Measurements from ENCODE around the gene EXOSC1.
"Not testable (repeated sequence)": the region's sequence is repeated elsewhere in the genome, so short reads cannot be mapped to it uniquely, and the experiment has no call there.

The EXOSC1 gene

GRCh38 chr10:97459933-97460332 lies 14.1 kb upstream of the EXOSC1 start:
- no peak for DNase-seq (ENCODE audit: low spot score)
- no peak for FAIRE-seq

- FAIRE-seq, result no peak
- DNase-seq (ENCODE audit: low spot score), result no peak
Observed at GRCh38 chr10:97459111-97459510, 13.3 kb upstream of the EXOSC1 start.

GRCh38 chr10:97456686-97457065 lies 10.9 kb upstream of the EXOSC1 start:
- DNase-seq (ENCODE audit: low spot score) (no peak), FAIRE-seq (no peak)

- no peak for FAIRE-seq
- no peak for DNase-seq (ENCODE audit: low spot score)
Observed at GRCh38 chr10:97456034-97456685, 10.4 kb upstream of the EXOSC1 start.

- DNase-seq (ENCODE audit: low spot score), result no peak
- no peak for FAIRE-seq
Observed at GRCh38 chr10:97454330-97455036, 8.7 kb upstream of the EXOSC1 start.

- FAIRE-seq, result no peak
- no peak for DNase-seq (ENCODE audit: low spot score)
Observed at GRCh38 chr10:97452352-97452751, 6.5 kb upstream of the EXOSC1 start.

- FAIRE-seq (no peak), DNase-seq (ENCODE audit: low spot score) (no peak)
Observed at GRCh38 chr10:97451605-97452004, 5.8 kb upstream of the EXOSC1 start.

- no peak for DNase-seq (ENCODE audit: low spot score)
- no peak for FAIRE-seq
Observed at GRCh38 chr10:97450828-97451227, 5.0 kb upstream of the EXOSC1 start.

DNA sequence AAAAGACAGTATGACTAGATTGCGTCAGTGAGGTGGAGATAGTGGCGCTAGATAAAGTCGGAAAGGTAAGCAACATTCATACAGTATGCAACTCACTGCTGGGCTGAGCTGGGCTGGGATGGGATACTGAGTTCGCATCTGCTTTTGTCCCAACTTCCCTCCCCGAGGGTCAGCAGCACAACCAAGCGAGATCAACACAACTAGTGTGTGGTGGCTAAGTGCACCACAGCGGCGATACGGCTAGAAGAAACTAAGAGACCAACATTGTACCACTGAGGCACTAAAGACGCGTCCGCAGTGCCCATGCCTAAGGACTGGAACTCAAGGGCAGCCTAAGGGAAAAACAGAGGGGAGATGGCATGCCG lies 467 bp downstream of the EXOSC1 start:
- DNase-seq (ENCODE audit: low spot score) (no peak), FAIRE-seq (no peak)

DNA sequence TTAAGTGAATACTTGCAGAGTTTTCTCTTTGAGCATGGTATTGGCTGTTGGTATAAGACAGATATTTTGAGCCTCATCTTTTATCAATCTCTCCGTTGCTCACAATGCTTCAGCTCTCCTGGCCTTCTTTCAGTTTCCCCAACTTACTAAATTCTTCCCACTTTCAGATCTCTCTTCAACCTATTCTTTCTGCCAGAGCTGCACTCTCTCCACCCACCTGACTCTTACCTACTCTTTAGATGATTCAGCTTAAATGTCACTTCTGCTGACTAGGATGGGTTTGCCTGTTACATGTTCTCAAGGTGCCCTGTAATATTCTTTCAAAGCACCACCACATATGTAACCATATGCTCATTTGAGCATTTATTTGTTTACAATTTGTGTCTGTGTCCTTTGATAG lies 1.6 kb downstream of the EXOSC1 start:
- FAIRE-seq, result no peak
- DNase-seq (ENCODE audit: low spot score), result no peak

- no peak for FAIRE-seq
- DNase-seq (ENCODE audit: low spot score), result no peak
Observed at GRCh38 chr10:97442277-97442676, 3.5 kb downstream of the EXOSC1 start.

GRCh38 chr10:97435211-97435610 lies 10.6 kb downstream of the EXOSC1 start:
- FAIRE-seq (no peak), DNase-seq (ENCODE audit: low spot score) (no peak)

- DNase-seq (ENCODE audit: low spot score) (no peak), FAIRE-seq (no peak)
Observed at GRCh38 chr10:97434557-97434956, 11.2 kb downstream of the EXOSC1 start.

DNA sequence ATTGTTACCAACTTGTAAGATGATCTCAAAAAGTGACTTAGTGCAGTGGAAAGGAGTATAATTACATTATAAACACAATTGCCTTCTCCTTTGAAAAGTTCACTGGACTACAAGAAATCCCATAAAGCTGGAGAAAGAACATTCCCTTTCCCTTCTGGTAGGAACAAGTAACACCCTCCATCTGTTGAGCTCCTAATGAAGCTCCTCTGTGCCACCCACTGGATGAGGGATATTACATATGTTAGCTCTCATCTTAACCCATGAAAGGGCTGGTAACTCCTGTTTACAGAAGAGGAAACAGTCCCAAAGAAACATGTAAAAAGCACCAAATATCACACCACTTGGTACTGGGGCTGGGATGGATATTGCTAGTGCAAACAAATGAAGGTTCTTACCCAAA lies 11.8 kb downstream of the EXOSC1 start:
- FAIRE-seq (no peak), DNase-seq (ENCODE audit: low spot score) (no peak)

GRCh38 chr10:97428572-97428981 lies 17.2 kb downstream of the EXOSC1 start:
- no peak for FAIRE-seq
- no peak for DNase-seq (ENCODE audit: low spot score)

DNA sequence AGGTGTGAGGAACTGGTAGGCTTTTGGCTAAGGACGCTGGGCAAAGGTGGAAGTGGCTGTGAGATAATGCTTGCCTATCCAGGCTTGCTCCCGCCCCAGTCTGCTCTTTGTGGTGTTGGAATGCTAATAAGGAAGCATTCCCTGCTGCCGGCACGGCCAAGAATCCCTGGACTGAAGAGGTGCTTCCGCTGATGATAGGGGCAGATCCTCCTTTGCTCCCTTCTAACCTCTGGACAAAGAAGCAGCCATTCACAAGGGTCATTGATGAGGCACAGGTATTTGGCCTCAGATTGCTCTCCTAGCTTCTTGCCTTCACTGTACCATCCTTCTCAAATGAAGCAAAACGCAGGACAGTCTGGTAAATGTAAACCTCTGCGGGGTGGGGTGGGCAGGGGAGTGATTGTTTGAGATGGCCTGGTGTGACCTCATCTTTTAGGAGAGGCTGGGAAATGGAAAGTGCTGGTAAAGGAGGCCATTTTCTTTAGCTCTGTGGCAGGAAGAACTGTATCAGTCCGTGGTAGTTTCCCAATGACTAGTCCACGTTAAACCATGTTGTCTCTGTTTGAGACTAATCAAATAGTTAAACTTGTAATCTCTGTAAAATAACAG lies 18.1 kb downstream of the EXOSC1 start:
- FAIRE-seq, result no peak
- no peak for DNase-seq (ENCODE audit: low spot score)

DNA sequence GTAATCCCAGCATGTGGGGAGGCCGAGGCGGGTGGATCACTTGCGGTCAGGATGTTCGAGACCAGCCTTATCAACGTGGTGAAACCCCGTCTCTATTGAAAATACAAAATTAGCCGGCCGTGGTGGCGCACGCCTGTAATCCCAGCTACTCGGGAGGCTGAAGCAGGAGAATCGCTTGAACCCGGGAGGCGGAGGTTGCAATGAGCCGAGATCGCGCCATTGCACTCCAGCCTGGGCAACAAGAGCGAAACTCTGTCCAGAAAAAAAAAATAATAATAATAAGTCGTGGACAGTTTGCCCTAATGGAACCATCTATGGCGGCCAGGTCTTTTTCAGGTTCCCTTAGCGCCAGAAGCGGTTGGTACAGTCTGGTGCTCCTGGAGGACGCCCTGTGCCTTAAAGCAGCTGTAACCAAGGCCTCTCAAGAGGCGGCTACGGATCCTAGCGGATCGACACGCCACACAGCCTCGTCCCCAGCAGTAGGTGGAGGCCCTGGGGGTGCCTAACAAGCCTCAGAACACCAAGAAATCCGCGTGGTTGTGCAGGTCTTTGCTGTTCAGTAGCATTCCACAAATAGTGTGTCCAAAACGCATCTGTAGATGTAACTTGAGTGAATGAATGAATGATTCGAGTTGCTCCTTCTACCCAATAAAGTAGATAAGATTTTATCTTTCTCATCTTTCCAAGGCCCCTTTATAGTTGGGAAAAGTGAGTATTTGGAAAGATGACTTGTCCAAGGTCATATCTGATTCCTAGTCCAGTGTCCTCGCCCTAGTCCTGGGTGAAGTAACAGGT lies 18.8 kb downstream of the EXOSC1 start:
- no peak for FAIRE-seq
- no peak for DNase-seq (ENCODE audit: low spot score)

DNA sequence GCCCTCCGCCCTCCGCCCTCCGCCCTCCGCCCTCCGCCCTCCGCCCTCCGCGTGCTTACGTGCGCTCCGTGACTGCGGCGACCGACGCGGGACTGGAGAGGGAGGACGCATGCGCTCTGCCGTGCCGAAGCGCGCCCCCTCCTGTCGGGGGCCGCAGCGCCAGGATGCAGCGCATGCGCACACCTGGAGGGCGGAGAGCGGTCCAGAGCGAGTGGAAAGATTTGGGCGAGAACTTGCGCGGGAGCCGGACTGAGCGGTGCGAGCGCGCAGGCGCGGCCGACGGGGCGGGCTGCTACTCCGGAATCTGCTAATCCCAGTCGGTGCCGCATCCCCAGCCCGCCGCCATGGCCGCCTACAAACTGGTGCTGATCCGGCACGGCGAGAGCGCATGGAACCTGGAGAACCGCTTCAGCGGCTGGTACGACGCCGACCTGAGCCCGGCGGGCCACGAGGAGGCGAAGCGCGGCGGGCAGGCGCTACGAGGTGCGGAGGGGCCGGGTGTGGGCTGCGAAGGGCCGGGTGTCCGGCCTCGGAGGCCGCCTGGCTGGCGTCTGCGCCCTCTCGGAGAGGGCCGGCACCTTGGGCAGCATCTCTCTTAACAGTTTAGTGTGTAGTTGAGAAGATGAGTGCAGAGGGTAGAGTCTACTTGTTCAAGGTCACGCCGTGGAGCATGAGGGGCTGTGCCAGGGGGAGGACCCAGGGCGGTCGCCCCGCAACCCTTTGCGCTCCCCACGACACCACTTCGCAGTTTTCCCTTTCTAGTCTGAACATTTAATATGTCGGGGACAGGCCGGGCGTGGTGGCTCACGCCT lies 19.6 kb downstream of the EXOSC1 start, which contains the start of gene PGAM1:
Gene PGAM1, plus strand, starts transcription at position 228 of the 812 bp plus-strand sequence. Its CDS starts 117 bp downstream, at position 345.
- peak; percentile 99 for DNase-seq (ENCODE audit: low spot score)
- peak; percentile 86 for FAIRE-seq

GRCh38 chr10:97423757-97424098 lies 22.1 kb downstream of the EXOSC1 start:
- not testable (repeated sequence) for DNase-seq (ENCODE audit: low spot score); FAIRE-seq

- FAIRE-seq (no peak), DNase-seq (ENCODE audit: low spot score) (no peak)
Observed at GRCh38 chr10:97416565-97416964, 29.2 kb downstream of the EXOSC1 start.

DNA sequence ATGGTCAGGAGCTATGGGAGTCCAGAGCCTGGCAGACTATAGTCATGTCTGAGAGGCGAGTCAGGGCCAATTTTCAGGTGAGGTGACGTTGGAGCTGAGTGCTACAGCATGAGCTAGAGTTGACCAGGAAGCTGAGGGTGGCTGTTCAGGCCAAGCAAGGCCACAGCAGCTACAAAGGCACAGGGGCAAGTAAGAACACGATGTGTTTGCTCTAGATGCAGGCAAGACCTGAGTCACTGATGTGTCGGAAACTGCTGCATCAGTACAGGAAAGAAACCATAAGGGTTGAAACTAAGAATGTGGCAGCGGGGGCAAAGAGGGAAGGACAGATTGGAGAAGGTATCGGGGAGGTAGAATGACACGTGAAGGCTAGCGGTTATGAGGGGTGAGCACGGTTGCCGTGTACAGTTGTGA lies 32.9 kb downstream of the EXOSC1 start:
- DNase-seq (ENCODE audit: low spot score), result no peak

More for the DNA sequence above, 32.9 kb downstream of the EXOSC1 start:
- no peak for FAIRE-seq

Data from urothelium cell line (cell line).